ENCODE measurements around the gene ZNF827.

DNA sequence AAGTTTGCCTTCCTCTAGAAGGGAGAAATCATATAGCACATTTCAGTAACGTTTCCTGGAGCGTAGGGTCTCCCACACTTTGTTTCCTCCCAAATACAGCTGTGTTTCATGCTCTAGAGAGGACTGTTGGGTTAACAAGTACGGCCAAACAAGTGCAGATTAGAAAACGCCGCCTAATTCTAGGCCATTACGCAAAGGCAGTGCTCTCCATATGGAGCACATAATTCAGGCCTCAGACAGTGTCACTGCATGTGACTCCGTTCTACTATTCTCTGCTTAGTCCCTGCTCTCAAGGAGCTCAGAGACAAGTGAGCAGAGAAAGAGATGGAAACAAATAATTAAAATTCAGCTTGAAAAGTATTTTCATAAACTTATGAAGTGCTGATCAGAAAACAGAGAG, 11.6 kb downstream of the ZNF827 start:
- TF ChIP-seq RAD21 (IDR thresholded peaks at IDR 0.05; ENCODE audit: low read depth) (no peak), ZBTB7A (IDR thresholded peaks at IDR 0.05; ENCODE audit: low read depth) (no peak), TAF1 (IDR thresholded peaks at IDR 0.05; ENCODE audit: low read depth) (no peak), EP300 (IDR thresholded peaks at IDR 0.05; ENCODE audit: borderline replicate concordance) (no peak), FOXM1 (IDR thresholded peaks at IDR 0.05; ENCODE audit: borderline replicate concordance, low read depth) (no peak), YY1 (IDR thresholded peaks at IDR 0.05; ENCODE audit: low read depth) (no peak)
- TF ChIP-seq, protein P1, sequence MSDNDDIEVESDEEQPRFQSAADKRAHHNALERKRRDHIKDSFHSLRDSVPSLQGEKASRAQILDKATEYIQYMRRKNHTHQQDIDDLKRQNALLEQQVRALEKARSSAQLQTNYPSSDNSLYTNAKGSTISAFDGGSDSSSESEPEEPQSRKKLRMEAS (IDR thresholded peaks at IDR 0.05), result no peak
- TF ChIP-seq, protein P2, sequence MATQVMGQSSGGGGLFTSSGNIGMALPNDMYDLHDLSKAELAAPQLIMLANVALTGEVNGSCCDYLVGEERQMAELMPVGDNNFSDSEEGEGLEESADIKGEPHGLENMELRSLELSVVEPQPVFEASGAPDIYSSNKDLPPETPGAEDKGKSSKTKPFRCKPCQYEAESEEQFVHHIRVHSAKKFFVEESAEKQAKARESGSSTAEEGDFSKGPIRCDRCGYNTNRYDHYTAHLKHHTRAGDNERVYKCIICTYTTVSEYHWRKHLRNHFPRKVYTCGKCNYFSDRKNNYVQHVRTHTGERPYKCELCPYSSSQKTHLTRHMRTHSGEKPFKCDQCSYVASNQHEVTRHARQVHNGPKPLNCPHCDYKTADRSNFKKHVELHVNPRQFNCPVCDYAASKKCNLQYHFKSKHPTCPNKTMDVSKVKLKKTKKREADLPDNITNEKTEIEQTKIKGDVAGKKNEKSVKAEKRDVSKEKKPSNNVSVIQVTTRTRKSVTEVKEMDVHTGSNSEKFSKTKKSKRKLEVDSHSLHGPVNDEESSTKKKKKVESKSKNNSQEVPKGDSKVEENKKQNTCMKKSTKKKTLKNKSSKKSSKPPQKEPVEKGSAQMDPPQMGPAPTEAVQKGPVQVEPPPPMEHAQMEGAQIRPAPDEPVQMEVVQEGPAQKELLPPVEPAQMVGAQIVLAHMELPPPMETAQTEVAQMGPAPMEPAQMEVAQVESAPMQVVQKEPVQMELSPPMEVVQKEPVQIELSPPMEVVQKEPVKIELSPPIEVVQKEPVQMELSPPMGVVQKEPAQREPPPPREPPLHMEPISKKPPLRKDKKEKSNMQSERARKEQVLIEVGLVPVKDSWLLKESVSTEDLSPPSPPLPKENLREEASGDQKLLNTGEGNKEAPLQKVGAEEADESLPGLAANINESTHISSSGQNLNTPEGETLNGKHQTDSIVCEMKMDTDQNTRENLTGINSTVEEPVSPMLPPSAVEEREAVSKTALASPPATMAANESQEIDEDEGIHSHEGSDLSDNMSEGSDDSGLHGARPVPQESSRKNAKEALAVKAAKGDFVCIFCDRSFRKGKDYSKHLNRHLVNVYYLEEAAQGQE (IDR thresholded peaks at IDR 0.05; ENCODE audit: low read depth), result no peak
